Neutrophil (primary cell): ENCODE data around the gene FGF14.

ENCODE experiments used
- H3K27ac ChIP-seq: fragments of 200-600 bp; sonication (generic); 2 replicates; pipeline ENCODE4 v1.5.1; 2016; ENCODE audit warnings: mild to moderate bottlenecking, moderate library complexity
- H3K27me3 ChIP-seq: fragments of 200-600 bp; sonication (generic); 2 replicates; pipeline ENCODE4 v1.6.0; 2016; ENCODE audit warnings: mild to moderate bottlenecking
- H3K36me3 ChIP-seq: fragments of 200-600 bp; sonication (generic); 2 replicates; pipeline ENCODE4 v1.5.1; 2017
- H3K4me1 ChIP-seq, 2 experiments: fragments of 200-600 bp in 1 of 2; sonication (generic) in 1 of 2; 1 replicate in 1 of 2; 2 replicates in 1 of 2; pipeline versions ENCODE4 v1.5.1 to v1.6.1; 2013 to 2016; ENCODE audit warnings: low read depth in 1 of 2, low read length in 1 of 2, mild to moderate bottlenecking in 1 of 2, moderate library complexity in 1 of 2; ENCODE audit not compliant: control insufficient read depth in 1 of 2, insufficient read depth in 1 of 2
- H3K4me3 ChIP-seq, 2 experiments: fragments of 200-600 bp in 1 of 2; sonication (generic) in 1 of 2; 1 replicate in 1 of 2; 2 replicates in 1 of 2; pipeline ENCODE4 v1.5.1; 2013 to 2016; ENCODE audit warnings: low read depth in 1 of 2, low read length in 1 of 2, mild to moderate bottlenecking in 1 of 2, moderate library complexity in 1 of 2
- H3K9me3 ChIP-seq: fragments of 200-600 bp; sonication (generic); 2 replicates; pipeline ENCODE4 v1.5.1; 2016
- CTCF ChIP-seq: fragments of 200-600 bp; sonication (generic); IDR thresholded peaks from 2 replicates; pipeline ENCODE4 v1.5.1; 2016; ENCODE audit warnings: antibody characterized with exemption

The FGF14 gene

GRCh38 chr13:101708115-101708514 is 693.7 kb downstream of the FGF14 start:
- no peaks in the 10 kb centered on the region for H3K27me3 ChIP-seq
- H3K27ac ChIP-seq: peak overlapping the region; percentile 88
- H3K4me1 ChIP-seq: peaks cover 40 to 45% of the 10 kb centered on the region in 2 experiments
- no peak overlapping the region for H3K4me3 ChIP-seq
- no peak for TF ChIP-seq CTCF
- no peaks in the 10 kb centered on the region for H3K9me3 ChIP-seq
- no peaks in the 10 kb centered on the region for H3K36me3 ChIP-seq

GRCh38 chr13:101707659-101708058 is 694.2 kb downstream of the FGF14 start:
- Histone ChIP-seq H3K4me1 (peaks cover 40 to 45% of the 10 kb centered on the region in 2 experiments), H3K27ac (peak overlapping the region; percentile 88), H3K36me3 (no peaks in the 10 kb centered on the region), H3K4me3 (no peak overlapping the region), H3K27me3 (no peaks in the 10 kb centered on the region), H3K9me3 (no peaks in the 10 kb centered on the region)
- TF ChIP-seq CTCF: no peak

GRCh38 chr13:101706651-101707050 is 695.2 kb downstream of the FGF14 start:
- Histone ChIP-seq H3K27me3 (no peaks in the 10 kb centered on the region), H3K4me3 (peak overlapping the region; percentile 17 to 26), H3K27ac (peak overlapping the region; percentile 88), H3K9me3 (no peaks in the 10 kb centered on the region), H3K36me3 (no peaks in the 10 kb centered on the region), H3K4me1 (peaks cover 40 to 45% of the 10 kb centered on the region in 2 experiments)
- no peak for TF ChIP-seq CTCF

- Histone ChIP-seq H3K9me3 (no peaks in the 10 kb centered on the region), H3K27me3 (no peaks in the 10 kb centered on the region), H3K4me3 (no peak overlapping the region), H3K27ac (no peak overlapping the region), H3K4me1 (peaks cover 54 to 66% of the 10 kb centered on the region in 2 experiments), H3K36me3 (no peaks in the 10 kb centered on the region)
- TF ChIP-seq CTCF: no peak
Observed at GRCh38 chr13:101703838-101704237, 698.0 kb downstream of the FGF14 start.

- no peak overlapping the region for H3K4me3 ChIP-seq
- no peaks in the 10 kb centered on the region for H3K36me3 ChIP-seq
- no peak overlapping the region for H3K27ac ChIP-seq
- peaks cover 48 to 58% of the 10 kb centered on the region in 2 experiments for H3K4me1 ChIP-seq
- no peak for TF ChIP-seq CTCF
- no peaks in the 10 kb centered on the region for H3K27me3 ChIP-seq
- no peaks in the 10 kb centered on the region for H3K9me3 ChIP-seq
Observed at GRCh38 chr13:101703081-101703480, 698.8 kb downstream of the FGF14 start.

- H3K36me3 ChIP-seq: no peaks in the 10 kb centered on the region
- H3K4me3 ChIP-seq: no peak overlapping the region
- peaks cover 23 to 38% of the 10 kb centered on the region in 2 experiments for H3K4me1 ChIP-seq
- peak overlapping the region; percentile 62 for H3K27ac ChIP-seq
- no peak for TF ChIP-seq CTCF
- H3K9me3 ChIP-seq: no peaks in the 10 kb centered on the region
- no peaks in the 10 kb centered on the region for H3K27me3 ChIP-seq
Observed at GRCh38 chr13:101700598-101700997, 701.2 kb downstream of the FGF14 start.
